HG03064 (cell line): Measurements from ENCODE around the gene SGCD.
"Not testable (repeated sequence)": the region's sequence is repeated elsewhere in the genome, so short reads cannot be mapped to it uniquely, and the experiment has no call there.

Experiments used
- ATAC-seq: cut with Tn5 transposase; IDR thresholded peaks from one replicate; pipeline ENCODE4 v1.9.1; 2021; ENCODE audit warnings: low read depth; ENCODE audit not compliant: unreplicated experiment

The SGCD gene

DNA sequence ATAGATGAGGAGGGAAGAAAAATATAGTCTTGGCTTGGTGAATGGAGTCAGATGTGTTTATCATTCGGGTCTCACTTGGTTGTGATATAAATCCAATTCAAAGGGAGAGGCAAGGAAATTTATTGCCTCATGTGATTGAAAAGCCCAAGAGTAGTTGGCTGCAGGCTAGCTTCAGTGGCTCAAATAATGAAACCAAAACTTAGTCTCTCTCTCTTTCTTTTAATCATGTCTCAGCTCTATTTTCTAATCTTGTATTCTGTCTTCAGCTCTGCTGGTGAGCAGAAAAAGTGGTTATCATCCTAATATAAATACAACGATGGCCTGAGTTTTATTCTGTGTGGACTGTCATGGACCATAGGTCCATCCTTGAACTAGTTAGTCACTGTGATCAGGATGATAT lies 288.9 kb downstream of the SGCD start:
- ATAC-seq, result no peak

- ATAC-seq, result no peak
Measured at GRCh38 chr5:156617426-156617825, 290.5 kb downstream of the SGCD start.

GRCh38 chr5:156618601-156619000 lies 291.6 kb downstream of the SGCD start:
- ATAC-seq, result no peak

- ATAC-seq, result no peak
Measured at GRCh38 chr5:156621719-156622118, 294.8 kb downstream of the SGCD start.

DNA sequence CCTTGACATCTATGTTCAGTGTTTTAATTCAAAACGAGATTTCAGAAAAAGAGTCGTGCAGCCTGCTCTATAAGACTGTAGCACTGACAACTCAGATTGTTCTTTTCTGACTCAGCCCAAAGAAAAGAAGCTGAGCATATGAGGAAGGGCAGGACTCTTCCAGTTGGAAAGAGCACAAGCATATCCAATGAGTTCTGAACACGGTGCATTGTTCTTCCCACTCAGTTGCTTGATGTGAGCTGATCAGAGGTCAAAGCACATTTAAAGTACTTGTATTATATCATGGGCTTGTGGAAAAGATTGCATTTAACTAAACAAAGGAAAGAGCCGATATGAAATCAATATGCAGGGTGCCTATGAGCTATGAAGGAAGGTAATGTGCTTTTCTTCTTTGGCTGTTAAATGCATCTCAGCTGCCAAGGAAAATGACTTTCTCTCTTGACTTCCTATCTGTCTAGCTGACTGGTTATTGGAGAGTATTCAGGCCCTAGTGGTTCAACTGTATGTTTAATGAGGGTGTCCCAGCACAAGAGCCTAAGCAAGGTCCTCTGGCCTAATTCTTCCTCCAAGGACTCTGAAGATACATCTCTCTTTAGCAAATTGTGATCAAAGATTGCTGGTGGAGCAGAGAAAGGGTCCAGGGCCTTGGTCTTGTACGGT lies 296.5 kb downstream of the SGCD start:
- ATAC-seq, result no peak

GRCh38 chr5:156624686-156625085 lies 297.7 kb downstream of the SGCD start:
- no peak for ATAC-seq

DNA sequence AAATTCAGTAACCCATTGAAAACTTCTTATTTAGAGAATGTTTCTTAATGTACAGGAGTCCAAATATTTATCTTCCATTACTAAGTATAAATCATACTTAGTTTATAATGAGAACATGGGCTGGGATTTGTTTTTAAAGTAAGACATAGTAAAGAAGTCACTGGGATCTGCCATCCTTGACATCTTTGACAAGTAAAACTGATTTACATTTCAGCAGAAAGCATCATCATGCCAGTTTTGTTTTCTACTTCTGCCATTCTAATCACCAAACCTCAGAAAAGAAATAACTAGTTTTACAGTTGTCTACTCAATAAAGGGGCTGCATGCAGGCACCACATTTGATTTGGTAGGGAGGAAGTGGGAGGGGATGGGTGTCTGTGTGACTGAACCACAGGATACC lies 301.5 kb downstream of the SGCD start:
- no peak for ATAC-seq

DNA sequence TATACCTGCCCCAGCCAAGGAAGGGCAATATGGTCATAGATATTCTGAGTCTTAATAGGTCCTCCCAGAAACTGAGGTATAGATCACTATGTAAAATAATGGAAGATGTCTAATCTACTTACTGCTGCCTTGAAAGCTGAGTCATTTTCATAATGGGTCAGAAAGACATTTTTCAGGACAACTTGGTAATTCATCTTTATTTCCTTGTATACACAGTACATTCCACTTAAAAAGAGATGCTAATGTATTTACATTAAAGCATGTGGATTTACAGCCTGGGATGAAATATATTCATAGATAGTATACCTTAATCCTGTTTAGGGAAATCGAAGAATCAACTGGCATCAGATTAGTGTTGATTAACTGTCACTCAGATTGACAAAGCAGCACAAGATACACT lies 304.0 kb downstream of the SGCD start:
- ATAC-seq, result no peak

GRCh38 chr5:156634301-156634700 lies 307.3 kb downstream of the SGCD start:
- no peak for ATAC-seq

GRCh38 chr5:156640691-156641241 lies 313.8 kb downstream of the SGCD start:
- ATAC-seq, result no peak

DNA sequence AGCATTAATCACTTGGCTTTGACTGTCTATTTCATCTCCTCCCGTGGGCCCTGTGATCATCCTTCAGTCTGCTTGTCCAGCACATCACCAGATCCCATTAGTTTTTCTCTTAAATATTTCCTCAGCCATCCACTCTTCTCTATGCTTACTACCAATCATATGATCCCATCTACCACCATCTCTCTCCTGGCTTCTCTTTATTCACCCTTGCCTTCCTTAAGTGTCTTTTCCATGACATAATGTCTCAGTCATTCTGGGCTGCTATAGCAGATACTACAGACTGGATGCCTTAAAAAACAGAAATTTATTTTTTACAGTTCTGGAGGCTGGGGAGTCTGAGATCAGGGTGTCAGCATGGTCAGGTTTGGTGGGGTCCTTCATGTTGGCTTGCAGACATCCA lies 314.7 kb downstream of the SGCD start:
- ATAC-seq, result no peak

DNA sequence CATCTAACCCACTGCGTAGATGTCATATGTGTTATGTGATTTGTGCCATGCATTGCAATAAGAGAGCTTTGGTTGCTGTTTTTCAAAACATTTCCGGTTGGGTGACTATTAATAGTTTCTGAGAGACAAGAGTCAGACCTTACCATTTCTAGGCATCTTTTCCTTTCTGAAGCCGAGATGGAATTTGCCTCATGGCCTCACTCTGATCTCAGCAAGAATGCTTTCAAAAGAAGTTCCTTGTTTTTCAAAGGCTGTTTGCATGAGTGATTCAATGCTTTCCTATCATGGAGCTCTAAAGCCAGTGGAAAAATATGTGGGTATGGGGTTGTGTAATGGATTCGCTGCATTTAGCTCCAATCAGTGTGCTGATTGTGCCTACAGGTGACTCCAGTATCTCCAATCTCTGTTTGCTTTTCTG lies 320.1 kb downstream of the SGCD start:
- ATAC-seq, result no peak

DNA sequence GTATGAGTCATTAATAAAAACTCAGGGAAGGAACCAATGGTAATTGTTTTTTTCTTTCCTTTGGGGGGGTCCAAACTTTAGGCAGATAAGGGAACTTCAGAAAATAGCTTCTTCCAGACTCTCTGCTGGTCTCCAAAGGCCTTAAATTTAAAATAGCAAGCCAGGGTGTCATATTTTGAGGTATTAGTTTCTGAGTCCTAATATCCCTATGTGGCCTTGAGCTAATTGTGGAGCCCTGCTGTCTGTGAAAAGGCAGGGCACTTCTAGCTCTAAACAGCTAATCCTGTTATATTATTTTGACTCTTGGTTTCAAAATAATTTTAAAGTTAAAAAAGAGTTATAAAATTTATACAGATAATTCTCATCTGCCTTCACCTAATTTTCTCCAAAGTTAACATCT lies 327.5 kb downstream of the SGCD start:
- ATAC-seq, result no peak

- ATAC-seq, result no peak
Measured at GRCh38 chr5:156655732-156656131, 328.8 kb downstream of the SGCD start.

DNA sequence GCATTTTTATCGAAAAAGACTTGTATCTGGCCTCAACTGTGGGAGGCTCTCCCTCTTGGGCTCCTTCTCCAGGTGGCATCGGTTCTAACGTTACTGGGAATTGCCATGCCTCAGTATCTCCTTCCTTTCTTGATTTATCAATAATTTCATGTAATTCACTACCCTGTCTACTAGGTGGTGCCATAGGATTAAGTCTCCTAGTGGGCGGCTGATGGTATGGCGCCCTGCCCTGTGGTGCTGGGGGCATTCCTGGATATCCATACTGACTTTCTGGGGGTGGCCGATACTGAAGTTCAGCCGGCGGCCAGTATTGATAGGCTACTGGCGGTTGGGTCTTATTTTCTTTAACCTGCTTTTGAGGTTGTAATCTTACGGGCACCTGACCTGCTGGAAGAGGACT lies 337.9 kb downstream of the SGCD start:
- not testable (repeated sequence) for ATAC-seq

DNA sequence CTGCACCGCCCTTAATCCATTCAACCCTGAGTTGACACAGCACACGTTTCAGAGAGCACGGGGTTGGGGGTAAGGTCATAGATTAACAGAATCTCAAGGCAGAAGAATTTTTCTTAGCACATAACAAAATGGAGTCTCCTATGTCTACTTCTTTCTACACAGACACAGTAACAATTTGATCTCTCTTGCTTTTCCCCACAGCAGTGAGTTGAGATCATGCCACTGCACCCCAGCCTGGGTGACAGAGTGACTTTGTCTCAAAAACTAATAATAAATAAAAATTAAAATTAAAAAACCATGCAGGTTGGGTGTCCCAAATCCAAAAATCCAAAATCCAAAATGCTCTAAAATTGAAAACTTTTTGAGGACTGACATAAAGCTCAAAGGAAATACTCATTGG lies 339.7 kb downstream of the SGCD start:
- not testable (repeated sequence) for ATAC-seq

DNA sequence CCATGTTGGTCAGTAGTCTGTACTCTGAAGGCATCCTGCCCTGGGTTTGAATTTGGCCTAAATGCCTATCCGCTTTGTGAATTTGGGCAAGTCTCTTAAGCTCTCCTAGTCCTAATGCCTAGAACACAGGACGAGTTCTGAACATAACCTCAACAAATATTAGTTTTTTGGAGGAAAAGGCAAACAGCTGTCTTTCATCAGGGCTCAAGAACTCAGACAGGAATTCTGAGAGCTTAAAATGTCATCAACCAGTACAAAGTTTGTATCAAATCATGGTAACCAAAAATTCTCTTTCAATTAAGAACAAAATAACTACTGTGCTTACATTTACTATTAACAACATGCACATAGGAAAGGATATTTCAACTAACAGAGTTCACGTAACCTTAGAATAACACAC lies 340.7 kb downstream of the SGCD start:
- ATAC-seq, result no peak

DNA sequence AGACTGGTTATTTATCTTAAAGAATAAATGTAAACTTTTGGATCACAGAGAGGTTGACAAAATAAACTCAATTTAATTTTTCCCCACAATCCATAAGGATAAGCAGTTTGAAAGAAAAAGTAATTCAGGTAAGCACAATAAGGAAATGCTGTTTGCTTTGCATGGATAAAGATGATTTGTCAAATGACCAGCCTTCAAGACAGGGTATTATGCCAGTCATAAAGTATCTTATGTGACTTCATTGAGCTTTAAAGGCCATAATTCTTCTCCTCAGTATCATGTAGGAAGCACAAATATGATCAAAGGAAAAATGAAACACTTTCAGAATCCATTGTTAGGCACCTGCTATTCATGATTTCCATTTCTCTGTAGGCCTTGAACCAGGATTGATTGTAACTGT lies 342.5 kb downstream of the SGCD start:
- ATAC-seq, result no peak

DNA sequence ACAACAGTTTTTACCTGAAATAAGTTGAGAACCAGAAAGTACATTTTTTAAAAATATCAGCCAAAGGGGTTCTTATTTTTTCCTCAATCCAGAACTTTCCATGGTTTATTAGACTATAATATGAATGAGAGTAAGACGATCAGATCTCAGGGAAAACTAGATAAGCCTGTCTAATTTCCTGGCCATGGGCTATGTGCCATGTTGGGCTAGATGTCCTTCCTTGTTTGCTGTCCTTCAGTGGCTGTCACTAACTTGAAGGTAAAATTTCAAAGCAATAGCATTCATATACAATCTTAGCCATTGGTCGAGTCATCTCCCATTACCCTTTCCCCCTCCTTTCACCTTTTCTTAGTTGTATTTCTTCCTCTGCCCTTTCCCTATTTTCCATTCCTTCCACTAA lies 343.7 kb downstream of the SGCD start:
- no peak for ATAC-seq

- ATAC-seq, result no peak
Measured at GRCh38 chr5:156675395-156675794, 348.4 kb downstream of the SGCD start.

GRCh38 chr5:156677963-156678362 lies 351.0 kb downstream of the SGCD start:
- no peak for ATAC-seq

- ATAC-seq, result no peak
Measured at GRCh38 chr5:156678484-156678883, 351.5 kb downstream of the SGCD start.

DNA sequence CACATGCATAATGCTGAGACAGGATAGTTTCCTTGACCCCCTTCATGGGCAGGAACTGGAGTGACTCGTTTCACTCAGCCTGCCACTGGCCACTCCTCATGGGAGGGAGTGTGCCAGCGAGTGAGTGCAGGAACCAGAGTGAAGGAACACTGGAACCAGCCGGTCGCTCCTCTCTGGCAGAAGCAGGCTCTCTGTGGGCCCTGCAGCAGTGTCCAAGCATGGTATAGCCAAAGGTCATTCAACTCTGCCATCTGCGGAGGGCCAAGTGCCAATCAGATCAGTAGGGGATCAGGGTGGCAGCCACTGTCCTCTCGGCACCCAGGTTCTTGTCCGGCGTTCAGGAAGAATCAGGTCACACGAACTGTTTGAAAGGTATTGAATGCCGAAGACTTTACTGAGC lies 353.9 kb downstream of the SGCD start:
- ATAC-seq, result no peak
